Measurements from ENCODE around the gene MYLK2.

MYLK2 gene

DNA sequence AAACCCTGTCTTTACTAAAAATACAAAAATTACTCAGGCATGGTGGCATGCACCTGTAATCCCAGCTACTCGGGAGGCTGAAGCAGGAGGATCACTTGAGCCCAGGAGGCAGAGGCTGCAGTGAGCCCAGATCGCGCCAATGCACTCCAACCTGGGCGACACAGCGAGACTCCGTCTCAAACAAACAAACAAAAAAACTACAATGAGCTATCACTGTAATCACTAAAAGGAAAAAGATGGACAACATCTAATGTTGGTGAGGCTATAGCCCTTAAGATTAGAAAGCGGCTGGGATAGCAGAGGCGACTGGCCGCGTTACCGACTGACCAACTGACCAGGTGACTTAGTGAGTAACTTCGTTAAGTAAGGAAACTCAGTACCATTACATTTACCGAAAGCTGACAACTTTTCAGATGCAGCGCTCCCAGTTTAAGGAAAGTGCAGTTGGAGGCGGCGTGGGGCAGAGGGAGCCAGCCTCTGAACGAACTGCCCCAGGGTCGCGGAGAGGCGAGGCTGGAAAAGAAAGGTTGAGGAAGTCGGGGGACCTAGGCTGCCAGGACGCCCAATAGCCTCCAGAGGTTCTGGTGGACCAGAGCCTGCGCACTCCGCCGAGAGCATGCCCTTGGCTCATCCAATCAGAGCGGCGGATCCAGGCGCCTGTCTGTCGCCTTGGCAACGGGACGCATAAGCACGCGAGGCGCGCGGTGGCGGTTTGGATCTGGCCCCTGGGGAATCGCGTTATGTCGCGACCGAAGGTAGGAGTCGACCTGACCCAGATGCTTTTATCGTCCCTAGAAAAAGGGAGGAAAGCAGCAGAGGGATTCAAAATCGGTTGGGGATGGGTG lies 60.2 kb downstream of the MYLK2 start:
- peak; percentile 71 for DNase-seq

DNA sequence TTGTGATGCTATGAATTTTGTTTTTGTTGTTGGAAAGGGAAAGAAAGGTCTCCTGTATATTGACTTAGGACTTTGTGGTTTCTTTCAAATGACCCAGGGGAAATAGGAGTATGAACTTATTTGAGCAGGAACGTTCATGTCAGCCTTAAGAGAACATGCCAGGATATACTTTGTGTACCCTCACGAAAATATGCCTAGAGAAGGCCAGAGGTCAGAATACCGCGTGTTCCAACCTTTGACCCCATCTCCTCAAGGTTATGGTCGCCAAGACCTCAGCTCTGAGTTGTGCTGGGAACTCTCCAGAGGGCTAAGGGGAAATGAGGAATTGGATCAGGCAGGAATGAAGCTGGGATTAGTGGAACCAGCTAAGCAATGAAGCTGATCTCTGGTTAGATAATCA lies 62.8 kb downstream of the MYLK2 start:
- DNase-seq = no peak

DNA sequence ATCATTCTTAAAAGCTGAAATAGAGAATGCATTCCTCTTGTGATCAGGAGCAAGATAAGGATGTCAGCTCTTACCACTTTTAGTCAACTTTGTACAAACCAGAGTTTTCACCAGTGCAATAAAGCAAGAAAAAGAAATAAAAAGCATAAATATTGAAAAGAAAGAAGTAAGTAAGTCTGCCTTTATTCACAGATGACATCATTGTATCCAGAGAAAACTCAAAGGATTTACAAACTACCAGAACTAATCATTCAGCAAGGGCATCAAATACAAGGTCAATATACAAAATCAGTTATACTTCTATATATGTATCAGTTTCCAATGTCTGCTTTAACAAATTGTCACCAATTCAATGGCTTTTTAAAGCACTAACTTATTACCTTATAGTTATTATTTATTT lies 64.7 kb downstream of the MYLK2 start:
- no peak for DNase-seq

Measured in activated CD4-positive, alpha-beta T cell treated with anti-CD3 and anti-CD28 coated beads, Interleukin-2, amount 50 U/mL, for 1 hour (primary cell).